Trophoblast cell (in vitro differentiated cells and primary cell): Measurements from ENCODE around the gene CACNA1B. TPM values are rescaled to one million over a fixed set of nuclear protein-coding genes. Genes with fewer than 3 reads are reported as not detected.
"Not testable (repeated sequence)": the region's sequence is repeated elsewhere in the genome, so short reads cannot be mapped to it uniquely, and the experiment has no call there.

ENCODE experiments used
- DNase-seq, 2 donors: peaks; one replicate each; pipeline ENCODE4 v3.0.0-alpha.2; 2016
- H2AFZ ChIP-seq: 2 replicates; pipeline ENCODE4 v1.6.1; 2013; ENCODE audit warnings: low read length, moderate library complexity, mild to moderate bottlenecking; ENCODE audit not compliant: insufficient read depth, poor library complexity
- H2AK5ac ChIP-seq: 2 replicates; pipeline ENCODE4 v1.6.1; 2013; ENCODE audit warnings: mild to moderate bottlenecking, low read length
- H2BK120ac ChIP-seq: 2 replicates; pipeline ENCODE4 v1.6.1; 2013; ENCODE audit warnings: low read length, mild to moderate bottlenecking, moderate library complexity; ENCODE audit not compliant: insufficient read depth, poor library complexity
- H2BK12ac ChIP-seq: 2 replicates; pipeline ENCODE4 v1.6.1; 2013; ENCODE audit warnings: mild to moderate bottlenecking, low read length, moderate library complexity
- H2BK5ac ChIP-seq: 2 replicates; pipeline ENCODE4 v1.6.1; 2013; ENCODE audit warnings: low read length, low read depth, moderate library complexity, mild to moderate bottlenecking; ENCODE audit not compliant: poor library complexity
- H3K14ac ChIP-seq: 2 replicates; pipeline ENCODE4 v1.6.1; 2013; ENCODE audit warnings: mild to moderate bottlenecking, low read length
- H3K18ac ChIP-seq: 2 replicates; pipeline ENCODE4 v1.6.1; 2013; ENCODE audit warnings: mild to moderate bottlenecking, low read length
- H3K23ac ChIP-seq: 2 replicates; pipeline ENCODE4 v1.6.1; 2013; ENCODE audit warnings: low read length
- H3K27ac ChIP-seq: 2 replicates; pipeline ENCODE4 v1.5.1; 2013; ENCODE audit warnings: low read depth, mild to moderate bottlenecking, inconsistent platforms, low read length, moderate library complexity
- H3K27me3 ChIP-seq: 2 replicates; pipeline ENCODE4 v1.6.1; 2013; ENCODE audit warnings: inconsistent platforms, mild to moderate bottlenecking, low read length, moderate library complexity; ENCODE audit not compliant: insufficient read depth
- H3K36me3 ChIP-seq, 2 experiments: 1 replicate in 1 of 2; 2 replicates in 1 of 2; pipeline ENCODE4 v1.6.1; 2013; ENCODE audit warnings: low read length in 2 of 2, mild to moderate bottlenecking in 2 of 2, moderate library complexity in 1 of 2; ENCODE audit not compliant: insufficient read depth in 2 of 2, control insufficient read depth in 1 of 2
- H3K4ac ChIP-seq: 2 replicates; pipeline ENCODE4 v1.6.1; 2013; ENCODE audit warnings: low read depth, mild to moderate bottlenecking, low read length, moderate library complexity
- H3K4me1 ChIP-seq, 2 experiments: 1 replicate in 1 of 2; 2 replicates in 1 of 2; pipeline ENCODE4 v1.6.1; 2013; ENCODE audit warnings: low read length in 2 of 2, mild to moderate bottlenecking in 2 of 2, moderate library complexity in 1 of 2; ENCODE audit not compliant: insufficient read depth in 2 of 2, control insufficient read depth in 1 of 2
- H3K4me2 ChIP-seq: 2 replicates; pipeline ENCODE4 v1.6.1; 2013; ENCODE audit warnings: inconsistent platforms, mild to moderate bottlenecking, low read length, moderate library complexity
- H3K4me3 ChIP-seq: 2 replicates; pipeline ENCODE4 v1.5.1; 2013; ENCODE audit warnings: mild to moderate bottlenecking, low read depth, low read length, inconsistent platforms
- H3K79me1 ChIP-seq: one replicate; pipeline ENCODE4 v1.6.1; 2013; ENCODE audit warnings: low read length
- H3K79me2 ChIP-seq: 2 replicates; pipeline ENCODE4 v1.6.1; 2013; ENCODE audit warnings: low read length, mild to moderate bottlenecking; ENCODE audit not compliant: control insufficient read depth, insufficient read depth, poor library complexity
- H3K9ac ChIP-seq: 2 replicates; pipeline ENCODE4 v1.6.1; 2013; ENCODE audit warnings: mild to moderate bottlenecking, low read length
- H3K9me3 ChIP-seq: 2 replicates; pipeline ENCODE4 v1.6.1; 2013; ENCODE audit warnings: low read depth, mild to moderate bottlenecking, control low read depth, inconsistent platforms, low read length; ENCODE audit not compliant: insufficient read depth
- H4K12ac ChIP-seq: 2 replicates; pipeline ENCODE4 v1.6.1; 2013; ENCODE audit warnings: low read depth, mild to moderate bottlenecking, low read length, moderate library complexity
- H4K8ac ChIP-seq: 2 replicates; pipeline ENCODE4 v1.6.1; 2013; ENCODE audit warnings: low read depth, mild to moderate bottlenecking, low read length, moderate library complexity
- H4K91ac ChIP-seq: one replicate; pipeline ENCODE4 v1.6.1; 2013; ENCODE audit warnings: low read depth, mild to moderate bottlenecking, low read length, moderate library complexity
- WGBS: extraction: QIAGEN DNeasy Blood & Tissue Kit; methylation state at CpG from one replicate; pipeline ENCODE4 v1.1.7; 2013; ENCODE audit warnings: missing lambda C conversion rate; ENCODE audit not compliant: insufficient read length, insufficient coverage; ENCODE audit errors: extremely low coverage; 5-methylcytosine and 5-hydroxymethylcytosine counted together
- polyA plus RNA-seq: library from polyadenylated mRNA; stranded (reverse); fragments of 200-250 nt; gene quantifications from 2 replicates; pipeline ENCODE4 v1.2.3, GENCODE V29; 2013

CACNA1B gene
- polyA plus RNA-seq: 0.04 TPM in 2 replicates

DNA sequence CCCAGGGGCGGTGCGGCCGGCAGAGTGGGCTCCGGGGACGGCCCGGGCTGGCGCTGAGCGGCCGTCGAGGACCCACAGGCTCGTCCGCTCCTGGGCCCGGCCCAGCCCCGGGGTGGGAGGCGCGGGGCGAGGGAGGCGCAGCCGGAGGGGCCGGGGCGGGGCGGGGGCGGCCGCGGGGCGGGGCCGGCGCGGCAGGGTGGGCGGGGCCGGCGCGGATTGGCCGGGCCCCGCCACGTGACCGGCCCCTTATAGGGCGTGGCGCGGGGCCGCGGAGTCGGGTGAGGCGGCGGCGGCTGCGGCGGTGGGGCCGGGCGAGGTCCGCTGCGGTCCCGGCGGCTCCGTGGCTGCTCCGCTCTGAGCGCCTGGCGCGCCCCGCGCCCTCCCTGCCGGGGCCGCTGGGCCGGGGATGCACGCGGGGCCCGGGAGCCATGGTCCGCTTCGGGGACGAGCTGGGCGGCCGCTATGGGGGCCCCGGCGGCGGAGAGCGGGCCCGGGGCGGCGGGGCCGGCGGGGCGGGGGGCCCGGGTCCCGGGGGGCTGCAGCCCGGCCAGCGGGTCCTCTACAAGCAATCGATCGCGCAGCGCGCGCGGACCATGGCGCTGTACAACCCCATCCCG is at the start of gene CACNA1B:
Gene CACNA1B (plus strand): TSS at position 277 of the 617 bp plus-strand sequence. CDS start 152 bp downstream, at position 429.
- no CpG with 5 or more reads among the region's 95 CpGs for WGBS
- not testable (repeated sequence) for H3K36me3 ChIP-seq, H3K9ac ChIP-seq, H2BK120ac ChIP-seq, H3K4ac ChIP-seq, H2BK5ac ChIP-seq, H4K12ac ChIP-seq, DNase-seq, H2AK5ac ChIP-seq, H3K27ac ChIP-seq, H2BK12ac ChIP-seq, H3K4me1 ChIP-seq, H3K23ac ChIP-seq, H4K8ac ChIP-seq, H3K79me2 ChIP-seq, H4K91ac ChIP-seq, H3K79me1 ChIP-seq, H3K14ac ChIP-seq, H3K18ac ChIP-seq, H2AFZ ChIP-seq
- Histone ChIP-seq H3K27me3 (peaks cover 16% of the 10 kb centered on the region), H3K4me3 (peak within 1 kb of the TSS; percentile 40), H3K4me2 (peak within 1 kb of the TSS; percentile 76), H3K9me3 (peaks cover 51% of the 10 kb centered on the region)

DNA sequence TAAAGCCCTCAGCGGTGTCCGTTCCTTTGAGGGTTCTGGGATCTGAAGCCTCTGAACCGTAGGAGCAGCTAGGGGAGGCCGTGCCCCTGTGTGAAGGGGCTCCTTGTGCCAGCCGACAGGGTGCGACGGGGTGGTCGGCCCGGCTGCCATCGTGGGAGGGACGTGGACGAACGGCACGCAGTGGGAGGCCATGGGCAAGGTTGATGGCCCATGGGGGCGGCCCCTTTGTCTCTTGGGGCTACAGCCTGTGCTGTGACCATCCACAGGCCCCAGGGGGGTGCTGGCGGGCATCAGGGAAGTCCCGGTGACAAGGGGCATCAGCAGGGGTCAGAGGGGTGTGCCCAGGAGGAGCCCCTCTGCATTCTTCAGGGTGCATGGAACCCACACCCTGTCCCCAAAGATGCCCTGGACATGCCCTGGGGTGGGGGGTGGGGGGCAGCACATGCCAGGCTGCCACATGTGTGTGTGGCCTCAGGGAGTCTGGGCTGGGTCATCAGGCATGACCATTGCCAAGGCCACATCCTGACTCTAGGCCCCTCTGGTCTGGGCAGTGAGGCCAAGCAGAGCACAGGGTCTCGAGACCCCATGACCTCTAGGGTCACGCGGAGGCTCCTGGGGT is 49.6 kb upstream of the CACNA1B start:
- no peak overlapping the region for H2AFZ ChIP-seq
- H2BK5ac ChIP-seq: no peak overlapping the region
- H4K91ac ChIP-seq: no peak overlapping the region
- no peak overlapping the region for H4K8ac ChIP-seq
- no CpG with 5 or more reads among the region's 20 CpGs for WGBS
- peaks cover 6% of the 10 kb centered on the region for H3K9me3 ChIP-seq
- no peak overlapping the region for H3K18ac ChIP-seq
- H3K27me3 ChIP-seq: no peaks in the 10 kb centered on the region
- no peak overlapping the region for H3K4ac ChIP-seq
- H3K14ac ChIP-seq: no peak overlapping the region
- no peaks in the 10 kb centered on the region for H3K79me2 ChIP-seq
- peaks cover 51% of the 10 kb centered on the region in 2 experiments for H3K36me3 ChIP-seq
- no peaks in the 10 kb centered on the region for H3K79me1 ChIP-seq
- no peak overlapping the region for H3K23ac ChIP-seq
- no peak overlapping the region for H3K4me3 ChIP-seq
- no peaks in the 10 kb centered on the region for H3K4me1 ChIP-seq
- no peak overlapping the region for H2BK12ac ChIP-seq
- H4K12ac ChIP-seq: no peak overlapping the region
- H3K4me2 ChIP-seq: no peak overlapping the region
- no peak overlapping the region for H2AK5ac ChIP-seq
- H3K9ac ChIP-seq: no peak overlapping the region
- no peak for DNase-seq
- no peak overlapping the region for H3K27ac ChIP-seq
- H2BK120ac ChIP-seq: no peak overlapping the region

DNA sequence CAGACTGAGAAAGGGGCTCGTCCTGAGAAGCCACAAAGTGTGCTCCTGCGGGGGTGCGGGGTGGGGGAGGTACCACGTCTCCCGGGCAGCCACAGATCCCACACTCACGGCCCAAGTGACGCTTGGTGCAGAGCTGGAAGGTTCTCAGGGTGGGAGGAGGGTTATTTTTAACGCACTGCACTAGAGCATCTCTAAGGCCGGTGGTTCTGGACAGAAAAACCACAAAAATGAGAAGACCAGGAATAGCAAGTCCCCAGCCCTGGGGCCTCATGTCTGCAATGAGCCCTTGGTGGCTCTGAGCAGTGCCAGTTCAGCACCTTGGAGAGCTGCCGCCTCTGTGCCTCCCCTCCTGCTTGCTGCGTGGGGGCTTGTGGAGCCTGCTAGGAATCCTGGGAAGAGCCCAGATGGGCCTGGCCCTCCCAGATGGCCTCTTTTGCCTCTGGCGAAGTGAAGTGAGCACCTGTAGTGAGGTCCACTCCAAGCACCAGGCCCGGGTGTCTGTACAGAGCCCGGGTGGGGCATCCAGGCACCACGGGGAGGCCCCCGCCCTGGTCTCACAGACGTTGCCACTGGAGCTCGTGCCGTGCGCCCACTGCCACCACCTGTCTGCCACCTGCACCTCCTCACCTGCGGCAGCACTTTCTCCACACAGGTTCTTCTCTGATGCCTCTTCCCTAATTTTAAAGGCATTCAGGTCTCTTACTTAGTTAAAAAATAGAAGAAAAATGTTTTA is 48.9 kb upstream of the CACNA1B start:
- Histone ChIP-seq H3K18ac (no peak overlapping the region), H3K23ac (no peak overlapping the region), H2AK5ac (no peak overlapping the region), H3K14ac (no peak overlapping the region), H2BK12ac (no peak overlapping the region), H3K27me3 (no peaks in the 10 kb centered on the region), H3K4me3 (no peak overlapping the region), H3K36me3 (peaks cover 58% of the 10 kb centered on the region in 2 experiments), H3K79me1 (no peaks in the 10 kb centered on the region), H4K8ac (no peak overlapping the region), H3K9ac (no peak overlapping the region), H3K9me3 (peaks cover 6% of the 10 kb centered on the region), H4K12ac (no peak overlapping the region), H2AFZ (no peak overlapping the region), H3K4me2 (no peak overlapping the region), H2BK120ac (no peak overlapping the region), H3K4ac (no peak overlapping the region), H3K4me1 (no peaks in the 10 kb centered on the region), H2BK5ac (no peak overlapping the region), H4K91ac (no peak overlapping the region), H3K27ac (no peak overlapping the region), H3K79me2 (no peaks in the 10 kb centered on the region)
- DNase-seq: peak in 1 of 2 donors; percentile 12
- no CpG with 5 or more reads among the region's 21 CpGs for WGBS

DNA sequence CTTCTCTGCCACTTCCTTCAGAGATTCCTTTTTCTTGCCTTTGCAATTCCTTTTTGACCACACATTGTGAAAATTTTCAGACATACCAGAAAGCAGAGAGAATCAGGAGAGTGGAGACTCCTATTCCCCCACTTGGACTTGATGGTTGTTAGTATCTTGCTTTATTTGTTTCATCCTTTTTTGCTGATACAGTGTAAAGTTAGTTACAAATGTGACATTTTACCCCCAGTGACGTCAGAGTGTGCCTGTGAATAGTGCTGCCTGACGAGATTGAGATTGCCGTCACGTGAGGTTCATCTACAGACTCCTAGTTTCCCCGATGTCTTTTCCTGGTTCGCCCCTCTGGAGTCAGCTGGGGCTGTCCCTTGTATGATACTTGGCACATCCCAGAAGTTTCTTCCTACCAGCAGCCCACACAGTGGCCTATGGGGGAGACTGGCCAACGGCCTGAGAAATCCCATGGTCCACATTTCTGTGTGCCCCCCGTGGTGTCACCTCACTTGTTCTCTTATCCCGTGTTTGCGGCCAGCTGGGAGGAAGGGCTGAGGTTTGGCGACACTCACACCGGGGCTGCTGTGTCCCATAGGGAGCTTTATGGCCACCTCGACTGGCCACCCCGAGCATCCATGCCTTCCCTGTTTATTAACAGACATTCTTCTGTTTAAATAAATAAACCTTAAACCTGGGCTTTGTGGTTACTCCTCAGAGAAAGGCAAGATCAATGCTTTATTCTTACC is 48.2 kb upstream of the CACNA1B start:
- Histone ChIP-seq H4K91ac (no peak overlapping the region), H3K9ac (no peak overlapping the region), H3K9me3 (peaks cover 6% of the 10 kb centered on the region), H3K79me1 (no peaks in the 10 kb centered on the region), H3K4ac (no peak overlapping the region), H3K27me3 (no peaks in the 10 kb centered on the region), H3K4me2 (no peak overlapping the region), H4K8ac (no peak overlapping the region), H3K18ac (no peak overlapping the region), H4K12ac (no peak overlapping the region), H2BK120ac (no peak overlapping the region), H3K14ac (no peak overlapping the region), H2AFZ (no peak overlapping the region), H2AK5ac (no peak overlapping the region), H3K4me3 (no peak overlapping the region), H2BK5ac (no peak overlapping the region), H3K23ac (no peak overlapping the region), H3K36me3 (peaks cover 60 to 62% of the 10 kb centered on the region in 2 experiments), H2BK12ac (no peak overlapping the region), H3K27ac (no peak overlapping the region), H3K4me1 (no peaks in the 10 kb centered on the region), H3K79me2 (no peaks in the 10 kb centered on the region)
- WGBS: no CpG with 5 or more reads among the region's 14 CpGs
- DNase-seq: no peak
